Keratinocyte (primary cell): ENCODE results near the gene UFM1. TPM values are rescaled to one million over a fixed set of nuclear protein-coding genes. Genes with fewer than 3 reads are reported as not detected.

Source experiments
- DNase-seq: peaks from one replicate; pipeline ENCODE4 v3.0.0-alpha.2; 2011; ENCODE audit warnings: low read depth, missing footprints, low spot score
- FAIRE-seq: peaks from 2 replicates; lab custom pipeline; 2011; peaks lifted over from hg19 to GRCh38; lab: Jason Lieb, UNC
- H2AFZ ChIP-seq: 2 replicates; pipeline ENCODE4 v1.6.0; 2012; ENCODE audit warnings: low read length, control low read depth, inconsistent platforms; ENCODE audit not compliant: control insufficient read depth
- H3K27ac ChIP-seq: 2 replicates; pipeline ENCODE4 v1.5.1; 2011; ENCODE audit warnings: low read length; ENCODE audit not compliant: control insufficient read depth, insufficient read depth
- H3K27me3 ChIP-seq: 3 replicates; pipeline ENCODE4 v1.6.0; 2011; ENCODE audit warnings: low read length; ENCODE audit not compliant: control insufficient read depth, insufficient read depth; ENCODE audit errors: extremely low read depth
- H3K36me3 ChIP-seq, 2 experiments: 2 replicates in 1 of 2; 3 replicates in 1 of 2; pipeline ENCODE4 v1.5.1; 2011; ENCODE audit warnings: low read length in 2 of 2, mild to moderate bottlenecking in 1 of 2; ENCODE audit not compliant: control insufficient read depth in 2 of 2, insufficient read depth in 2 of 2; ENCODE audit errors: extremely low read depth in 1 of 2
- H3K4me1 ChIP-seq: 3 replicates; pipeline ENCODE4 v1.5.1; 2011; ENCODE audit warnings: low read length; ENCODE audit not compliant: control insufficient read depth, insufficient read depth; ENCODE audit errors: extremely low read depth
- H3K4me2 ChIP-seq: 3 replicates; pipeline ENCODE4 v1.6.0; 2011; ENCODE audit warnings: low read depth, low read length; ENCODE audit not compliant: control insufficient read depth, insufficient read depth; ENCODE audit errors: extremely low read depth
- H3K4me3 ChIP-seq, 3 experiments: fragments of 200-600 bp in 1 of 3; sonication (generic) in 1 of 3; 2 replicates in 2 of 3; 3 replicates in 1 of 3; pipeline ENCODE4 v1.5.1; 2011 to 2016; ENCODE audit warnings: low read length in 3 of 3, mild to moderate bottlenecking in 3 of 3, control low read depth in 2 of 3, inconsistent platforms in 1 of 3, low read depth in 1 of 3, mixed read lengths in 1 of 3, mixed run types in 1 of 3, moderate library complexity in 1 of 3; ENCODE audit not compliant: control insufficient read depth in 2 of 3, insufficient read depth in 2 of 3; ENCODE audit errors: extremely low read depth in 1 of 3
- H3K79me2 ChIP-seq: 2 replicates; pipeline ENCODE4 v1.6.0; 2012; ENCODE audit warnings: low read length; ENCODE audit not compliant: control insufficient read depth, insufficient read depth
- H3K9ac ChIP-seq: 3 replicates; pipeline ENCODE4 v1.6.0; 2011; ENCODE audit warnings: low read length; ENCODE audit not compliant: control insufficient read depth, insufficient read depth; ENCODE audit errors: extremely low read depth
- H3K9me1 ChIP-seq: 3 replicates; pipeline ENCODE4 v1.6.0; 2011; ENCODE audit warnings: low read length; ENCODE audit not compliant: control insufficient read depth, insufficient read depth; ENCODE audit errors: extremely low read depth
- H3K9me3 ChIP-seq: 2 replicates; pipeline ENCODE4 v1.5.1; 2012; ENCODE audit warnings: low read depth, low read length; ENCODE audit not compliant: control insufficient read depth
- H4K20me1 ChIP-seq: 3 replicates; pipeline ENCODE4 v1.6.0; 2011; ENCODE audit warnings: low read length; ENCODE audit not compliant: control insufficient read depth, insufficient read depth; ENCODE audit errors: extremely low read depth
- EZH2 ChIP-seq: IDR thresholded peaks from one replicate; pipeline ENCODE4 v1.6.1; 2012; ENCODE audit warnings: inconsistent platforms, mild to moderate bottlenecking, low read length, moderate library complexity
- dilution Hi-C: fragments of 300-500 bp; cut with MboI; formaldehyde crosslinking; loops from one replicate; pipeline ENCODE4 v1.7.0; 2020; ENCODE audit warnings: low sequenced_read_pairs; ENCODE audit not compliant: extremely low pct_ligation_motif_present
- polyA plus RNA-seq, 5 experiments: library from polyadenylated mRNA; depleted of rRNA in 3 of 5; stranded (reverse) in 3 of 5; stranded (forward) in 1 of 5; unstranded in 1 of 5; fragments of >200 nt; gene quantifications; 1 replicate in 1 of 5; 2 replicates in 3 of 5; 3 replicates in 1 of 5; pipeline versions ENCODE4 v1.2.1 to v1.2.3, GENCODE V29; 2011 to 2012; ENCODE audit warnings: missing spikeins in 2 of 5, low read depth in 1 of 5, low replicate concordance in 1 of 5
- TF ChIP-seq, protein P1 (sequence below), 3 experiments: IDR thresholded peaks in 1 of 3; conservative IDR thresholded peaks in 1 of 3; optimal IDR thresholded peaks in 1 of 3; 2 replicates in 2 of 3; 3 replicates in 1 of 3; pipeline versions ENCODE3 to v1.5.1; 2011; ENCODE audit warnings: low read length in 3 of 3, mild to moderate bottlenecking in 3 of 3, moderate library complexity in 2 of 3, control low read depth in 1 of 3, inconsistent platforms in 1 of 3; ENCODE audit not compliant: insufficient read depth in 2 of 3; ENCODE audit errors: extremely low read depth in 1 of 3

UFM1 gene
- polyA plus RNA-seq, 1 donor (not counting 4 experiments of a cell fraction or from before 2014, with no cell fraction given), result 67.1 TPM

DNA sequence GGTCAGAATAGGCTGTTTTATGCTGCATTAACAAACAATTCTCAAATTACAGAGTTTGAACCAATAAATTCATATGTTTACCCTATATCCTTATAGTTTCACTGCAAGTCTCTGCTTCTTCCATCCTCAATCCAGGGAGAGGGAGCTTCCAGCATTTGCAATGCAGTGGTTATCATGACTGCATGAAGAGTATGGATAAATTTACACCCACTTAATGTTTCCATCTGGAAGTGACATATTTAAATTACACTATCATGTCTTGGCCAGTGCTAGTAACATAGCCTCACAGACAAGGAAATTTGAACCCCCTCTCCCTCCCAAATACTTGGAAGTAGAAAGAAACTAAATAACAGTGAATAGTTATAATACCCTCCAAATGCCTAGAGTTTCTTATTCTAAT lies 33.5 kb upstream of the UFM1 start:
- H3K79me2 ChIP-seq, result no peaks in the 10 kb centered on the region
- H3K4me2 ChIP-seq, result no peak overlapping the region
- TF ChIP-seq EZH2, result no peak
- TF ChIP-seq, protein P1, sequence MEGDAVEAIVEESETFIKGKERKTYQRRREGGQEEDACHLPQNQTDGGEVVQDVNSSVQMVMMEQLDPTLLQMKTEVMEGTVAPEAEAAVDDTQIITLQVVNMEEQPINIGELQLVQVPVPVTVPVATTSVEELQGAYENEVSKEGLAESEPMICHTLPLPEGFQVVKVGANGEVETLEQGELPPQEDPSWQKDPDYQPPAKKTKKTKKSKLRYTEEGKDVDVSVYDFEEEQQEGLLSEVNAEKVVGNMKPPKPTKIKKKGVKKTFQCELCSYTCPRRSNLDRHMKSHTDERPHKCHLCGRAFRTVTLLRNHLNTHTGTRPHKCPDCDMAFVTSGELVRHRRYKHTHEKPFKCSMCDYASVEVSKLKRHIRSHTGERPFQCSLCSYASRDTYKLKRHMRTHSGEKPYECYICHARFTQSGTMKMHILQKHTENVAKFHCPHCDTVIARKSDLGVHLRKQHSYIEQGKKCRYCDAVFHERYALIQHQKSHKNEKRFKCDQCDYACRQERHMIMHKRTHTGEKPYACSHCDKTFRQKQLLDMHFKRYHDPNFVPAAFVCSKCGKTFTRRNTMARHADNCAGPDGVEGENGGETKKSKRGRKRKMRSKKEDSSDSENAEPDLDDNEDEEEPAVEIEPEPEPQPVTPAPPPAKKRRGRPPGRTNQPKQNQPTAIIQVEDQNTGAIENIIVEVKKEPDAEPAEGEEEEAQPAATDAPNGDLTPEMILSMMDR (optimal IDR thresholded peaks at IDR 0.05 in 1 of 3, IDR thresholded peaks at IDR 0.05 in 1 of 3, conservative IDR thresholded peaks at IDR 0.05 in 1 of 3; ENCODE audit: extremely low read depth in 1 of 3, insufficient read depth in 2 of 3, low read length in 3 of 3), result no peak
- H3K27me3 ChIP-seq, result no peaks in the 10 kb centered on the region
- DNase-seq, result no peak
- H3K27ac ChIP-seq, result no peak overlapping the region
- FAIRE-seq, result no peak
- H3K4me1 ChIP-seq, result no peaks in the 10 kb centered on the region
- H3K9ac ChIP-seq, result no peak overlapping the region
- H3K9me3 ChIP-seq, result no peaks in the 10 kb centered on the region
- H3K9me1 ChIP-seq, result no peaks in the 10 kb centered on the region
- H3K4me3 ChIP-seq, result no peak overlapping the region
- no peaks in the 10 kb centered on the region for H3K36me3 ChIP-seq
- dilution Hi-C loops, result no loop called here
- H4K20me1 ChIP-seq, result no peaks in the 10 kb centered on the region
- no peak overlapping the region for H2AFZ ChIP-seq

DNA sequence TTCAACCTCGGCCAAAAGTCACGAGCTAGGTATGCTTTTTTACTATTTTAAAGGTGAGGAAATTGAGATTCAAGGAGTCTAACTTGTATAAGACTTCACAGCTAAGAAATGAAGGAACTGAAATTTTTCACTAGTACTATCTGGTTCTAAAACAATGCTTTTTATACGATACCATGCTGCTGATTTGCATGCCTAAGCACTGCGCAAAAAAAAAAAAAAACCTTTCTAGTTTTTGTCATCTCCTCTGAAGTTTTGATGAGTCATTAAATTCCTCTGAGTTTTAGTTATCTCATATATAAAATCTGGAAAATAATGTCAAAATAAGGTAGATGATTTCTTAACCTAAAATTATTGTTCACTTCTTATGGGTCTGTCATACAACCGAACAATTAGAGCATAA lies 28.0 kb upstream of the UFM1 start:
- no peak for FAIRE-seq
- no peak for DNase-seq

More for the DNA sequence above, 28.0 kb upstream of the UFM1 start:
- H3K79me2 ChIP-seq, result no peaks in the 10 kb centered on the region
- H3K9me1 ChIP-seq, result no peaks in the 10 kb centered on the region
- TF ChIP-seq EZH2, result no peak
- TF ChIP-seq, protein P1 (optimal IDR thresholded peaks at IDR 0.05 in 1 of 3, IDR thresholded peaks at IDR 0.05 in 1 of 3, conservative IDR thresholded peaks at IDR 0.05 in 1 of 3; ENCODE audit: extremely low read depth in 1 of 3, insufficient read depth in 2 of 3, low read length in 3 of 3), result no peak
- no peaks in the 10 kb centered on the region for H3K36me3 ChIP-seq
- H3K9ac ChIP-seq, result no peak overlapping the region
- H2AFZ ChIP-seq, result peak overlapping the region; percentile 83
- H3K9me3 ChIP-seq, result no peaks in the 10 kb centered on the region
- no peaks in the 10 kb centered on the region for H4K20me1 ChIP-seq
- H3K27me3 ChIP-seq, result no peaks in the 10 kb centered on the region
- H3K27ac ChIP-seq, result no peak overlapping the region
- peaks cover 7% of the 10 kb centered on the region for H3K4me1 ChIP-seq
- dilution Hi-C loops, result no loop called here
- H3K4me3 ChIP-seq, result no peak overlapping the region
- H3K4me2 ChIP-seq, result peak overlapping the region; percentile 62
